ACC112 (cell line): ENCODE measurements around the gene DCLK1.
"Not testable (repeated sequence)": the region's sequence is repeated elsewhere in the genome, so short reads cannot be mapped to it uniquely, and the experiment has no call there.

Experiments
- H2AFZ ChIP-seq: fragments of 200-600 bp; sonication (generic); one replicate; pipeline ENCODE4 v1.6.0; 2017; ENCODE audit warnings: antibody characterized with exemption, low read length; ENCODE audit not compliant: unreplicated experiment
- H3K27ac ChIP-seq: fragments of 200-600 bp; sonication (generic); 2 replicates; pipeline ENCODE4 v1.5.1; 2014; ENCODE audit warnings: low read depth, mild to moderate bottlenecking, antibody characterized with exemption, low read length, moderate library complexity
- H3K27me3 ChIP-seq: fragments of 200-600 bp; sonication (generic); 2 replicates; pipeline ENCODE4 v1.6.1; 2014; ENCODE audit warnings: mild to moderate bottlenecking, antibody characterized with exemption, low read length, moderate library complexity, mixed read lengths; ENCODE audit not compliant: insufficient read depth
- H3K36me3 ChIP-seq: fragments of 200-600 bp; sonication (generic); 2 replicates; pipeline ENCODE4 v1.6.1; 2016; ENCODE audit warnings: mild to moderate bottlenecking, antibody characterized with exemption, low read length, moderate library complexity, mixed read lengths; ENCODE audit not compliant: insufficient read depth
- H3K4me1 ChIP-seq: fragments of 200-600 bp; sonication (generic); one replicate; pipeline ENCODE4 v1.6.1; 2016; ENCODE audit warnings: low read length, mixed read lengths; ENCODE audit not compliant: insufficient read depth, unreplicated experiment, control insufficient read depth
- H3K4me3 ChIP-seq: fragments of 200-600 bp; sonication (generic); 2 replicates; pipeline ENCODE4 v1.5.1; 2014; ENCODE audit warnings: mild to moderate bottlenecking, low read depth, low read length
- H3K79me2 ChIP-seq: fragments of 200-600 bp; sonication (generic); one replicate; pipeline ENCODE4 v1.6.0; 2016; ENCODE audit warnings: low read length; ENCODE audit not compliant: control insufficient read depth, unreplicated experiment, insufficient read depth

DCLK1 gene

DNA sequence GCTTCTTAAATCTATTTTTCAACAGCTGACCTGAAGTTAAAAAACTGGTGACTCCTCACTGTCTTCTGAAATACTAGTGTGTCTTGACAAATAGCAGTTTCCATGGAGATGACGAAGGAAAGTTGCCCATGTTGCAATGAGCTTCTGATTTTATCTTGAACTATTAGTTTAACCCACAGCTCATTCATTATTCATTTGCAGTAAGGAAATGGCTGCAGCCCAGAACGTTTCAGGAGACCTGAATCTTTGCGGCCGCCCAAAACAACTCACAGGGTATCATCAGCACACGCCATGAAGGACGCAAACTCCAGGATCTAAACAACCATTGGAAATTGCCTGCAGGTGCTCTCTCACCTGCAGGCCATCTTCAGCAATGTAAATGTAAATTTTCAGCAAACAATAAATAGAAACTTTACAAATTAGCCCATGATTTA, 142.5 kb downstream of the DCLK1 start:
- Histone ChIP-seq H3K4me3 (no peak overlapping the region), H2AFZ (no peak overlapping the region), H3K27ac (peak overlapping the region; percentile 53), H3K4me1 (peaks cover 15% of the 10 kb centered on the region), H3K27me3 (no peaks in the 10 kb centered on the region), H3K79me2 (no peaks in the 10 kb centered on the region), H3K36me3 (no peaks in the 10 kb centered on the region)

DNA sequence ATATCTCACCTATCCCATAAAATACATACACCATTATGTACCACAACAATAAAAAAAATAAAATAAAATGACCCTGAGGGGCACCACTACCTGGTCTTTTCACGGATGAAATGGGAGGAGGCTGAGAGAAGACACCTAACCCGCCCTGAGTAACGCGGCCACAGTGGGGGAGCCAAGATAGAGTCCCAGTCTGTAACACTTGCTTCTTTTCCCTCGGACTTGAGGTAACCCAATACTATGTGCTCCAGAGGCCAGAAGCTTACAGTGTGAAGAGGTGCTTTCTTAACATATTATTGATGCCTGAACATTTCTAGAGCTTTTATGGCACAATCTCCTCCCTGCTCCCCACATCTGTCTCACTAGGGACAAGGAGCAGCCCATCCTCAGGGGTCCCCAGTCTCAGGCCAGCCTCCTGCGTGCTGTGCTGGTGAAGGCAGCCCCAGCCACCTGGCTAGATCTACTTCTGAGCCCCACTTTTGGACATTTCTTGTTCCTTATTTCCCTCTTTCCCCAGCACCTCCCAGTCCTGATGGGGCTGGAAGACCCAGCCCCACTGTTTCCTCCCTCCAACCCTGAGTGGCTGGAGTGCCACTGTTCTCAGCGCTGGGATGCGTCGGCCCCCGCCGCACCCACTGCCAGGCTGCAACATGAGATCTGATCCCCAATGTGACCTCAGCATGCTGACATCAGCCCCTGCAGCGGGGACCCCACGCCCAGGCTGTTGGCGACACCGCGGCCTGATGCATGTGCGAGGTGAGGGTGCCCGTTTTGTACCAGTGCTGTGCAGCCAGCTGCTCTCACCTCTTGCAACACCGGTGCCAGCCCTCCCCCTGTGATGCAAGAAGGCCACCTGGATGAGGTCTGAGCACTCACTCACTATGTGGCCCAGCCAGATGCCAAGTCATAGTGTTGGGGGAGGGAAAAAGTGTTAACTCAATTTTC, 143.3 kb downstream of the DCLK1 start:
- Histone ChIP-seq H3K79me2 (no peaks in the 10 kb centered on the region), H3K4me3 (no peak overlapping the region), H3K27ac (peak overlapping the region; percentile 53), H3K36me3 (no peaks in the 10 kb centered on the region), H2AFZ (no peak overlapping the region), H3K4me1 (peaks cover 10% of the 10 kb centered on the region), H3K27me3 (no peaks in the 10 kb centered on the region)

DNA sequence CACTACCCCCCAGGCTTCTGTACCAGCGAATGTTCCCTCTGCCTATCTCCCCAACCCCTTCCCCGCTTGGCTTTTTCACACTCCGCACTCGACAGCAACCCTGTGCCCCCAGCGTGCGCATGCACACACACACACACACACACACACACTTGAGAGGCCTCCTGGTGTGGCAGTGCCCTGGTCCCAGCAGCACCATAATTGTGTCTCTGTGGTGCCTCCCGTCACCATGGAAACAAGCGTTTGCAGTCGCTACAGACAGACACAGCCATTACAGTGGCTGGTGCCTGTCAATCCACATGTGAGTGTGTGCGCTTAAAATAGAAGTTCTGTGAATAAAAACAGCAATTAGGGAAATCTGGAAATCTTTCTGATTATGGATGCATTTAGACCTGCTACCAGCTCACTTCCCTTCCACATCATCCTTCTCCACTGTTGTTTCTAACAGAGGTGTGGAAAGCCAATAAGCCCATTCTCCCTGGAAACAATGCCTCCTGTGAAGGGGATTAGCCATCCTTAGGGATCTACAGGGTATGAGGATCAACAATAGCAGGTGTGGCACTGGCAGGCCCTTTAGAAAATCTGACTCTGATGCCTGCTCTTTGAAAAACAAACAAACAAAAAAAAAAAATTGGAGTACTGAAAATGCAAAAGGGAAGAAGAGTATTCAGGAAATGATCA, 146.3 kb downstream of the DCLK1 start:
- no peaks in the 10 kb centered on the region for H3K36me3 ChIP-seq
- H3K27ac ChIP-seq: no peak overlapping the region
- H2AFZ ChIP-seq: no peak overlapping the region
- peaks cover 10% of the 10 kb centered on the region for H3K4me1 ChIP-seq
- H3K4me3 ChIP-seq: no peak overlapping the region
- H3K79me2 ChIP-seq: no peaks in the 10 kb centered on the region
- no peaks in the 10 kb centered on the region for H3K27me3 ChIP-seq

DNA sequence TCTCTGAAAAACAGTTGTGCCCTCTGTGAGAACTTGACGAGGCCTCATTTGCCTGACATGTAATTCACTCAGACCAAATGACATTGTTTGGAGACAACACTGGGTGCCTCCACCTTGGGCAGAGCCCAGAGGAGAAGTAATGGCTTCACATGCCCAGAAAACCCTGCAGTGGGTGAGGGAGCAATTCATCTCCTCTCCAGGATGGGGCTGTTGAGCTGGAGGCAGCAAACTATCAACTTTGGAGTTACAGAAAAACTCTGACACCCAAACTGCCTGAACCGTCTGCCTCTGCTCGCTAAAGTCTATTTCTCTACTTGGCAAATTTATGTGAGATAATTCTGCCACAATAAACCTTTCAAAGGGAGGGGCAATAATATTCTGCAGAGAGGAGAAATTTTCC, 146.9 kb downstream of the DCLK1 start:
- H3K36me3 ChIP-seq: no peaks in the 10 kb centered on the region

DNA sequence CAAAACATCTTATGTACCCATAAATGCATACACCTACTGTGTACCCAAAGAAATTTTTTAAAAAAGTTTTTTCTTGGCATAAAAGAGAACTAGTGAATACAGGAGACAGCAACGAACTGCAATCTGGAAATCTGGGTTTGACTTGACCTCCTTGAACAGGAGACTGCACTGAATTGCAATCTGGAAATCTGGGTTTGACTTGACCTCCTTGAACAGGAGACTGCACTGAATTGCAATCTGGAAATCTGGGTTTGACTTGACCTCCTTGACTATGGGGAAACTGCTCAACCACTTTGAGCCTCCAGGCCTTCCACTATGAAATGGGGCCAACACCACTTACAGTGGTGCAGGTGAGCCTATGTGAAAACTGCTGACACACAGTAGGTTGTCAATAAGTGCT, 147.5 kb downstream of the DCLK1 start:
- H3K27ac ChIP-seq, H3K79me2 ChIP-seq, H3K36me3 ChIP-seq, H3K4me3 ChIP-seq, H2AFZ ChIP-seq, H3K27me3 ChIP-seq: not testable (repeated sequence)
- peaks cover 13% of the 10 kb centered on the region for H3K4me1 ChIP-seq

More for the DNA sequence above, 146.9 kb downstream of the DCLK1 start:
- no peak overlapping the region for H2AFZ ChIP-seq
- peaks cover 11% of the 10 kb centered on the region for H3K4me1 ChIP-seq
- no peaks in the 10 kb centered on the region for H3K79me2 ChIP-seq
- no peak overlapping the region for H3K4me3 ChIP-seq
- no peak overlapping the region for H3K27ac ChIP-seq
- H3K27me3 ChIP-seq: no peaks in the 10 kb centered on the region

DNA sequence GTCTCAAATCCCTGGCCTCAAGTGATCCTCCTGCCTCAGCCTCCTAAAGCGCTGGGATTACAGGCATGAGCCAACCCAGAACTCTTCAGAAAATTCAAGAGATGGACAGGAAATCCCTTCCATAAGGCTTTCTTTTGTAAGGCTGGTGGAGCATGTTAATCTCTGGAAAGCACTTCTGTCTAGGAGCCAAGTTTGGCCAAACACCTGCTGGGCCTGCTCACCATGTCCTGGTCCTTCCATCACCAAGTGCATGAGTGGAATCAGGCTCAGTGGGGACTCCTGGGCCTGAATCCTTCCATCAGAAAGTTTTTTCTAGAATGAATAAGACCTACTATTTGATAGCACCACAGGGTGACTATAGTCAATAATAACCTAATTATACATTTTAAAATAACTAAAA, 148.0 kb downstream of the DCLK1 start:
- Histone ChIP-seq H3K79me2 (no peaks in the 10 kb centered on the region), H3K4me1 (peaks cover 11% of the 10 kb centered on the region), H3K27me3 (no peaks in the 10 kb centered on the region), H3K4me3 (no peak overlapping the region), H3K27ac (no peak overlapping the region), H2AFZ (no peak overlapping the region), H3K36me3 (no peaks in the 10 kb centered on the region)

DNA sequence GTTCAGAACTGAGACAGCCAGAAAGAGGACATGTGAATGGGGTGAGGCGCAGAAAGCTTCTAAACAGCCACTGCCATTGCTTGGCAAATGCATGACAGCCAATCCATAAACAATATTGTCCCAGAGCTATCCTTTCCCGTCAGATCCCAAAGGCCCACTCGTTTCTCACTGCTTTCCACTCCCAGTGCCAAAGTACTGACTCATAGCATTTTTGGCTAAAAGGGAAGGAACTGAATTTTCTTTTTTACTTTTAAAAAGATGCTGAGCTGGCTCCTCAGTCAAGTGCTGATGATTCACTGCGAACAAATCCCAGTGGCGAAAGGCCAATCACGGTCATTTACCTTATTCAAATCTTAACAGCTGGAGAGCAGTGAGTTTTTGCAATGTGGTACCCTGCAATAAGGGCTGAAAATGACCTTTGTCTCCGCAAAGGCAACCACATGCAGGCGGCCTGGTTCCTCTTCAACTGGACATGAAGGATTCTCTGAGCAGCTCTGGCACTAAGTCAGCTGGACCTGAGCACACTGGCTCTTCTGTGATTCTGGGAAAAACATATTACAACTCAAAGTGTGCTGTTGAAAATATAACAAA, 151.7 kb downstream of the DCLK1 start:
- Histone ChIP-seq H3K27me3 (no peaks in the 10 kb centered on the region), H3K4me1 (peaks cover 7% of the 10 kb centered on the region), H3K4me3 (peak overlapping the region; percentile 25), H3K36me3 (no peaks in the 10 kb centered on the region), H2AFZ (peak overlapping the region; percentile 66), H3K79me2 (no peaks in the 10 kb centered on the region), H3K27ac (peak overlapping the region; percentile 95)

DNA sequence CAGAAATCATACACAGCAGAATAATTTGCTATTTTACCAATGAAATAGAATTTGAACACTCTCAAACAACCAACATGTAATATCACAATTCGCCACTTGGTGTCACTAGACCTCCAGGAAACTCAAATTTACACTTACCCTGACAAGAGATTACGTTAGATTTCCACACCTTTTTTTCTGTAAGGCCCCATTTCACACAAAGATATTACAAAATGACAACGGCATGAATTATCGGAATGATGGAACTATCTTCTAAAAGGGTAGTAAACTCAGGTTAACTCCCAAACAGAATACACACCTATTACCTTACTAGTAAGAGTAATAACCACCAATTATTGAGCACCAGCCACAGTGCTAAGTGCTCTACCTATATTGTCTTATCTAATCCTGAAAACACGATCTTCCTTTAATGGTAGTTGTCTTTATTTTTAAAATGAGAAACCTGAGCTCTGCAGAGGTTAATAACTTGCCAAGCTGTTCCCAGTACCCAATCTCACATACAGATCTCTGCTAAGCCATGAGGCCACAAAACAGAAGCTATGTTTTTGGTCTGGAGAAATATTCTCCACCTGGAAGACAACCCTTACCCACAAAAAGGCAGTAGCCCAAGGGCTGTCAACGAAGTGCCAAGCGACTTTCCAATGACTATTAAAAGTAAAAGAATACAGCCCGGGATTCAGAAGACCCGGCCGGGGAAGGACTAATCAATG, 152.4 kb downstream of the DCLK1 start:
- peaks cover 7% of the 10 kb centered on the region for H3K4me1 ChIP-seq
- peak overlapping the region; percentile 66 for H2AFZ ChIP-seq
- H3K27ac ChIP-seq: peak overlapping the region; percentile 95
- no peaks in the 10 kb centered on the region for H3K27me3 ChIP-seq
- H3K79me2 ChIP-seq: no peaks in the 10 kb centered on the region
- peak overlapping the region; percentile 25 for H3K4me3 ChIP-seq
- H3K36me3 ChIP-seq: no peaks in the 10 kb centered on the region

DNA sequence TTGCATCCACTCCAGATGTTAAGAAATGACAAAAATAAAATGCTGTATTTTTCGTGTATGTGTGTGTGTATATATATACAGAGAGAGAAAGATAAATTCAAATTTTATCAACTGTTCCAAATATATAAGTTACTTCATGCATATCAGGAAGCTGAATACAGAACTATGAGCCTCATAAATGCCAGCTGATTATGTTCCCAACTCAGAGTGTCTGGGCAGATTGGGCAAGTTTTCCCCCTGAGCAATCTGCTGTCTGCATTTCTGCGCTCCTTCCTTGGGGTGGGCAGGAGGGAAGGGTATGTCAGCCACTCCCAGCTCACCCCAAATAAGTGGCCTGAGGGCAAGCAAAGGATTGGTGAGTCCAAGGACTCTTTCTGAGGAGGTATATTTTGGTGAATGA, 154.1 kb downstream of the DCLK1 start:
- H3K4me3 ChIP-seq: no peak overlapping the region
- H3K4me1 ChIP-seq: peaks cover 7% of the 10 kb centered on the region
- H3K79me2 ChIP-seq: no peaks in the 10 kb centered on the region
- no peaks in the 10 kb centered on the region for H3K27me3 ChIP-seq
- H3K27ac ChIP-seq: no peak overlapping the region
- H3K36me3 ChIP-seq: no peaks in the 10 kb centered on the region
- no peak overlapping the region for H2AFZ ChIP-seq

DNA sequence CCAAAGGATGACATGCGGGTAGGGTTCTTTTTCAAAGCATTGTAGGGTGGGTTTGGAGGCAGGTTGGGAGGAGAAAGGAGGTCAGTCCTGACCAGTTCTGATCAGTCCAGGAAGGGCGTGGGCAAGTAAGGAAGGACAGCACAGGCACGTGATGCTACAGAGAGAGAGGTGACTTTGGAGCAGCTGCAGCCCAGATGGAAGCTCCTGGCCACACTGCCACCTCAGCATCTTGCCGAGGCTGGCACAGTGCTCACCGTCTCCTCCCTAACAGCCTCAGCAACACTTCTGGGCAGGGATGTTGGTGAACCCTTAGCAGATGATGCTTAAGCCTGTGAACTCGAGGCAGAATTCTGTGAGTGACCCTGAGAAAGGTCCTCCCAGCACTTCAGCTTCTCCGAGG, 155.1 kb downstream of the DCLK1 start:
- no peak overlapping the region for H2AFZ ChIP-seq
- H3K4me3 ChIP-seq: no peak overlapping the region

More for the DNA sequence above, 155.1 kb downstream of the DCLK1 start:
- H3K79me2 ChIP-seq: no peaks in the 10 kb centered on the region
- no peaks in the 10 kb centered on the region for H3K27me3 ChIP-seq
- no peak overlapping the region for H3K27ac ChIP-seq
- peaks cover 7% of the 10 kb centered on the region for H3K4me1 ChIP-seq
- no peaks in the 10 kb centered on the region for H3K36me3 ChIP-seq
